Measurements from ENCODE around the gene GLS. TPM values are rescaled to one million over a fixed set of nuclear protein-coding genes. Genes with fewer than 3 reads are reported as not detected.
A peak's percentile ranks its signal among the peaks of the same experiment; 100 is the strongest.

Gene GLS
- total and polyA plus RNA-seq, 2 donors (not counting 1 experiment from before 2014, with no cell fraction given), result 123 to 192 TPM

- no peak overlapping the region for H3K4me2 ChIP-seq (ENCODE audit: extremely low read depth, insufficient read depth, low read length)
- no peaks in the 10 kb centered on the region for H4K20me1 ChIP-seq (ENCODE audit: control insufficient read depth, extremely low read depth, insufficient read depth, low read length)
- no peak overlapping the region for H3K9ac ChIP-seq (ENCODE audit: insufficient read depth, low read length)
- H3K79me2 ChIP-seq (ENCODE audit: control insufficient read depth, insufficient read depth, low read length), result peaks cover 1% of the 10 kb centered on the region
- no peak overlapping the region for H3K27ac ChIP-seq (ENCODE audit: insufficient read depth, low read length)
- no peaks in the 10 kb centered on the region for H3K27me3 ChIP-seq (ENCODE audit: control insufficient read depth, insufficient read depth, low read length)
- no peaks in the 10 kb centered on the region for H3K36me3 ChIP-seq (ENCODE audit: control insufficient read depth, insufficient read depth, low read length)
- no peak overlapping the region for H2AFZ ChIP-seq (ENCODE audit: low read length)
- H3K4me3 ChIP-seq (replicated peaks in 1 of 4; ENCODE audit: control extremely low read depth in 1 of 4, insufficient read depth in 1 of 4, low read depth in 3 of 4, low read length in 4 of 4), result no peak overlapping the region
- TF ChIP-seq, protein P1, sequence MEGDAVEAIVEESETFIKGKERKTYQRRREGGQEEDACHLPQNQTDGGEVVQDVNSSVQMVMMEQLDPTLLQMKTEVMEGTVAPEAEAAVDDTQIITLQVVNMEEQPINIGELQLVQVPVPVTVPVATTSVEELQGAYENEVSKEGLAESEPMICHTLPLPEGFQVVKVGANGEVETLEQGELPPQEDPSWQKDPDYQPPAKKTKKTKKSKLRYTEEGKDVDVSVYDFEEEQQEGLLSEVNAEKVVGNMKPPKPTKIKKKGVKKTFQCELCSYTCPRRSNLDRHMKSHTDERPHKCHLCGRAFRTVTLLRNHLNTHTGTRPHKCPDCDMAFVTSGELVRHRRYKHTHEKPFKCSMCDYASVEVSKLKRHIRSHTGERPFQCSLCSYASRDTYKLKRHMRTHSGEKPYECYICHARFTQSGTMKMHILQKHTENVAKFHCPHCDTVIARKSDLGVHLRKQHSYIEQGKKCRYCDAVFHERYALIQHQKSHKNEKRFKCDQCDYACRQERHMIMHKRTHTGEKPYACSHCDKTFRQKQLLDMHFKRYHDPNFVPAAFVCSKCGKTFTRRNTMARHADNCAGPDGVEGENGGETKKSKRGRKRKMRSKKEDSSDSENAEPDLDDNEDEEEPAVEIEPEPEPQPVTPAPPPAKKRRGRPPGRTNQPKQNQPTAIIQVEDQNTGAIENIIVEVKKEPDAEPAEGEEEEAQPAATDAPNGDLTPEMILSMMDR (conservative IDR thresholded peaks at IDR 0.05 in 1 of 2, IDR thresholded peaks at IDR 0.05 in 1 of 2; ENCODE audit: low read depth in 1 of 2, low read length in 2 of 2), result no peak
- no peak for TF ChIP-seq EZH2 (IDR thresholded peaks at IDR 0.05; ENCODE audit: low read length, missing control alignments)
- peak in 1 of 2 donors; percentile 27 for DNase-seq (ENCODE audit: low read depth in 2 of 2)
- no peaks in the 10 kb centered on the region for H3K4me1 ChIP-seq (ENCODE audit: control insufficient read depth, extremely low read depth, insufficient read depth, low read length)
- no peaks in the 10 kb centered on the region for H3K9me3 ChIP-seq (ENCODE audit: control insufficient read depth, insufficient read depth, low read depth, low read length)
Observed at GRCh38 chr2:190903693-190904450, 23.3 kb downstream of the GLS start.

DNA sequence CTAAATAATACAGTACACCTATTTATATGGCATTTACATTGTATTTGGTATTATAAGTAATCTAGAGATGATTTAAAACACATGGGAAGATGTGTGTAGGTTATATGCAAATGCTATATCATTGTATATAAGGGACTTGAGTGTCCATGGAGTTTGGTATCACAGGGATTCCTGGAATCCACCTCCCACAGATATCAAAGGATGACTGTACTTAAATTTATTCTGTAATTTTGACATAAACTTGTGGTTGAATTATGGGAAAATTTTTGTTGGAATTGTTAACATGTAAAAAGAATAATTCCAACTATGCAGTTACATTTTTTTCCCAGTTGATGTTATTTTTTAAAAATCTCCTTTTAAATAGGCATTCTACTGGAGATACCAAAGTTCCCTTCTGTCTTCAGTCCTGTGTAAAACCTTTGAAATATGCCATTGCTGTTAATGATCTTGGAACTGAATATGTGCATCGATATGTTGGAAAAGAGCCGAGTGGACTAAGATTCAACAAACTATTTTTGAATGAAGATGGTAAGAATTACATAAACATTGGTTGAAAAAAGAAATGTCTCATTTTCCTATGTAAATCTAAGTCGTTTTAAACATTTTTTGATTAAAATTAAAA, 24.1 kb downstream of the GLS start:
- Histone ChIP-seq H3K4me1 (ENCODE audit: control insufficient read depth, extremely low read depth, insufficient read depth, low read length) (no peaks in the 10 kb centered on the region), H3K4me3 (replicated peaks in 1 of 4; ENCODE audit: control extremely low read depth in 1 of 4, insufficient read depth in 1 of 4, low read depth in 3 of 4, low read length in 4 of 4) (no peak overlapping the region), H2AFZ (ENCODE audit: low read length) (no peak overlapping the region), H4K20me1 (ENCODE audit: control insufficient read depth, extremely low read depth, insufficient read depth, low read length) (no peaks in the 10 kb centered on the region), H3K4me2 (ENCODE audit: extremely low read depth, insufficient read depth, low read length) (no peak overlapping the region), H3K27me3 (ENCODE audit: control insufficient read depth, insufficient read depth, low read length) (no peaks in the 10 kb centered on the region), H3K9me3 (ENCODE audit: control insufficient read depth, insufficient read depth, low read depth, low read length) (no peaks in the 10 kb centered on the region), H3K27ac (ENCODE audit: insufficient read depth, low read length) (no peak overlapping the region), H3K9ac (ENCODE audit: insufficient read depth, low read length) (no peak overlapping the region), H3K79me2 (ENCODE audit: control insufficient read depth, insufficient read depth, low read length) (peaks cover 4% of the 10 kb centered on the region), H3K36me3 (ENCODE audit: control insufficient read depth, insufficient read depth, low read length) (no peaks in the 10 kb centered on the region)
- peak in 1 of 2 donors; percentile 82 for DNase-seq (ENCODE audit: low read depth in 2 of 2)
- TF ChIP-seq EZH2 (IDR thresholded peaks at IDR 0.05; ENCODE audit: low read length, missing control alignments), result no peak
- TF ChIP-seq, protein P1 (conservative IDR thresholded peaks at IDR 0.05 in 1 of 2, IDR thresholded peaks at IDR 0.05 in 1 of 2; ENCODE audit: low read depth in 1 of 2, low read length in 2 of 2), result no peak

- Histone ChIP-seq H3K27me3 (ENCODE audit: control insufficient read depth, insufficient read depth, low read length) (no peaks in the 10 kb centered on the region), H3K27ac (ENCODE audit: insufficient read depth, low read length) (no peak overlapping the region), H3K4me2 (ENCODE audit: extremely low read depth, insufficient read depth, low read length) (no peak overlapping the region), H2AFZ (ENCODE audit: low read length) (no peak overlapping the region), H3K4me3 (replicated peaks in 1 of 4; ENCODE audit: control extremely low read depth in 1 of 4, insufficient read depth in 1 of 4, low read depth in 3 of 4, low read length in 4 of 4) (no peak overlapping the region), H3K4me1 (ENCODE audit: control insufficient read depth, extremely low read depth, insufficient read depth, low read length) (no peaks in the 10 kb centered on the region), H3K79me2 (ENCODE audit: control insufficient read depth, insufficient read depth, low read length) (peaks cover 4% of the 10 kb centered on the region), H4K20me1 (ENCODE audit: control insufficient read depth, extremely low read depth, insufficient read depth, low read length) (no peaks in the 10 kb centered on the region), H3K36me3 (ENCODE audit: control insufficient read depth, insufficient read depth, low read length) (no peaks in the 10 kb centered on the region), H3K9ac (ENCODE audit: insufficient read depth, low read length) (no peak overlapping the region), H3K9me3 (ENCODE audit: control insufficient read depth, insufficient read depth, low read depth, low read length) (no peaks in the 10 kb centered on the region)
- no peak for DNase-seq (ENCODE audit: low read depth in 2 of 2)
- no peak for TF ChIP-seq EZH2 (IDR thresholded peaks at IDR 0.05; ENCODE audit: low read length, missing control alignments)
Observed at GRCh38 chr2:190908532-190908931, 27.9 kb downstream of the GLS start.
